Liver (tissue), 9 donors: ENCODE data around the gene NMRAL1. TPM values are rescaled to one million over a fixed set of nuclear protein-coding genes. Genes with fewer than 3 reads are reported as not detected.
A peak's percentile ranks its signal among the peaks of the same experiment; 100 is the strongest.

Source experiments
- DNase-seq: peaks from one replicate; pipeline ENCODE4 v3.0.0-alpha.2; 2017; ENCODE audit warnings: low spot score
- H3K27ac ChIP-seq, 2 donors: one replicate each; pipeline ENCODE4 v1.7.0; 2013; ENCODE audit warnings: inconsistent platforms in 2 of 2, low read length in 2 of 2, control low read depth in 1 of 2, low read depth in 1 of 2, mild to moderate bottlenecking in 1 of 2
- H3K27me3 ChIP-seq, 4 donors: one replicate each; pipeline versions ENCODE4 v1.6.1 to v1.7.0; 2013; ENCODE audit warnings: low read length in 3 of 4, inconsistent platforms in 1 of 4, mild to moderate bottlenecking in 1 of 4, moderate library complexity in 1 of 4; ENCODE audit not compliant: control insufficient read depth in 4 of 4, insufficient read depth in 4 of 4
- H3K36me3 ChIP-seq, 4 donors: one replicate each; pipeline versions ENCODE4 v1.6.1 to v1.7.0; 2013; ENCODE audit warnings: low read length in 3 of 4, mild to moderate bottlenecking in 3 of 4, low read depth in 1 of 4, moderate library complexity in 1 of 4; ENCODE audit not compliant: control insufficient read depth in 4 of 4, insufficient read depth in 3 of 4
- H3K4me1 ChIP-seq, 4 donors: one replicate each; pipeline versions ENCODE4 v1.6.1 to v1.7.0; 2013; ENCODE audit warnings: low read length in 3 of 4, mild to moderate bottlenecking in 3 of 4, moderate library complexity in 1 of 4; ENCODE audit not compliant: control insufficient read depth in 4 of 4, insufficient read depth in 4 of 4
- H3K4me3 ChIP-seq, 3 donors: one replicate each; pipeline versions ENCODE4 v1.6.1 to v1.7.0; 2013; ENCODE audit warnings: low read length in 3 of 3, control low read depth in 1 of 3, low read depth in 1 of 3, mild to moderate bottlenecking in 1 of 3
- H3K9ac ChIP-seq, 2 donors: one replicate each; pipeline ENCODE4 v1.7.0; 2013; ENCODE audit warnings: low read length in 2 of 2, mild to moderate bottlenecking in 2 of 2, moderate library complexity in 2 of 2, control low read depth in 1 of 2, low read depth in 1 of 2
- H3K9me3 ChIP-seq, 4 donors: one replicate each; pipeline versions ENCODE4 v1.6.1 to v1.7.0; 2013; ENCODE audit warnings: low read length in 3 of 4; ENCODE audit not compliant: control insufficient read depth in 4 of 4
- EGR1 ChIP-seq, 2 donors: IDR thresholded peaks; 2 replicates each; pipeline ENCODE4 v1.6.1; 2016 to 2018; ENCODE audit warnings: antibody characterized with exemption in 2 of 2, low read depth in 2 of 2
- FOXA1 ChIP-seq: IDR thresholded peaks from 2 replicates; pipeline ENCODE4 v1.6.1; 2016; ENCODE audit warnings: antibody characterized with exemption
- FOXA2 ChIP-seq: IDR thresholded peaks from 2 replicates; pipeline ENCODE4 v1.6.1; 2016; ENCODE audit warnings: antibody characterized with exemption
- GABPA ChIP-seq, 2 donors: IDR thresholded peaks in 1 of 2; conservative IDR thresholded peaks in 1 of 2; 2 replicates each; pipeline ENCODE4 v1.6.1; 2016; ENCODE audit warnings: antibody characterized with exemption in 2 of 2, mild to moderate bottlenecking in 1 of 2, moderate library complexity in 1 of 2
- HNF4A ChIP-seq, 2 donors: conservative IDR thresholded peaks; 2 replicates each; pipeline ENCODE4 v1.6.1; 2016; ENCODE audit warnings: antibody characterized with exemption in 2 of 2, mild to moderate bottlenecking in 2 of 2
- HNF4G ChIP-seq: IDR thresholded peaks from 2 replicates; pipeline ENCODE4 v1.6.1; 2016; ENCODE audit warnings: antibody characterized with exemption
- JUND ChIP-seq, 2 donors: IDR thresholded peaks; 2 replicates each; pipeline ENCODE4 v1.6.1; 2016; ENCODE audit warnings: antibody characterized with exemption in 2 of 2
- NR2F2 ChIP-seq: IDR thresholded peaks from 2 replicates; pipeline ENCODE4 v1.6.1; 2016; ENCODE audit warnings: antibody characterized with exemption
- RAD21 ChIP-seq, 2 donors: IDR thresholded peaks; 2 replicates each; pipeline ENCODE4 v1.6.1; 2016; ENCODE audit warnings: antibody characterized with exemption in 2 of 2, mild to moderate bottlenecking in 2 of 2
- RXRA ChIP-seq, 2 donors: IDR thresholded peaks; 2 replicates each; pipeline ENCODE4 v1.6.1; 2017 to 2018; ENCODE audit warnings: antibody characterized with exemption in 2 of 2, mild to moderate bottlenecking in 1 of 2
- SP1 ChIP-seq: IDR thresholded peaks from 2 replicates; pipeline ENCODE4 v1.6.1; 2018; ENCODE audit warnings: antibody characterized with exemption, mild to moderate bottlenecking
- TAF1 ChIP-seq: conservative IDR thresholded peaks from 2 replicates; pipeline ENCODE4 v1.6.1; 2016; ENCODE audit warnings: antibody characterized with exemption, mild to moderate bottlenecking
- YY1 ChIP-seq: IDR thresholded peaks from 2 replicates; pipeline ENCODE4 v1.6.1; 2016; ENCODE audit warnings: antibody characterized with exemption, mild to moderate bottlenecking
- WGBS: extraction: QIAGEN DNeasy Blood & Tissue Kit; methylation state at CpG from one replicate; pipeline ENCODE4 v1.1.7; 2013; 5-methylcytosine and 5-hydroxymethylcytosine counted together
- polyA plus RNA-seq, 2 donors: library from polyadenylated mRNA; stranded (reverse) in 1 of 2; unstranded in 1 of 2; fragments of 200-250 nt in 1 of 2; fragments of >200 nt in 1 of 2; fragmentation: Nextera tagmentation in 1 of 2; extraction: Ambion mirVana in 1 of 2; gene quantifications; one replicate each; pipeline versions ENCODE4 v1.2.1 to v1.2.3, GENCODE V29; 2013 to 2015
- total RNA-seq, 2 donors: library from RNA; depleted of rRNA; stranded (reverse); fragments of >200 nt; gene quantifications; one replicate each; pipeline ENCODE4 v1.2.3, GENCODE V29; 2014
- TF ChIP-seq, protein P1 (sequence below): fragments of 150-350 bp; IDR thresholded peaks from 2 replicates; pipeline ENCODE4 v1.5.1; 2017; ENCODE audit warnings: improper control_type of control experiment, low read depth, low read length; ENCODE audit not compliant: missing input control
- TF ChIP-seq, protein P2 (sequence below): IDR thresholded peaks from 2 replicates; pipeline ENCODE4 v1.6.1; 2016; ENCODE audit warnings: antibody characterized with exemption, mild to moderate bottlenecking
- TF ChIP-seq, protein P3 (sequence below): IDR thresholded peaks from 2 replicates; pipeline ENCODE4 v1.6.1; 2016; ENCODE audit warnings: antibody characterized with exemption
- TF ChIP-seq, protein P4 (sequence below): IDR thresholded peaks from 2 replicates; pipeline ENCODE4 v1.6.1; 2016; ENCODE audit warnings: antibody characterized with exemption
- TF ChIP-seq, protein P5 (sequence below): IDR thresholded peaks from 2 replicates; pipeline ENCODE4 v1.6.1; 2016; ENCODE audit warnings: antibody characterized with exemption
- donor health status: healthy.
- donor health status: healthy.
- donor health status: healthy.
- donor health status: healthy.
- donor health status: healthy.

NMRAL1 gene
- total and polyA plus RNA-seq, 4 donors: 20.1 to 45.4 (median 28.3) TPM

DNA sequence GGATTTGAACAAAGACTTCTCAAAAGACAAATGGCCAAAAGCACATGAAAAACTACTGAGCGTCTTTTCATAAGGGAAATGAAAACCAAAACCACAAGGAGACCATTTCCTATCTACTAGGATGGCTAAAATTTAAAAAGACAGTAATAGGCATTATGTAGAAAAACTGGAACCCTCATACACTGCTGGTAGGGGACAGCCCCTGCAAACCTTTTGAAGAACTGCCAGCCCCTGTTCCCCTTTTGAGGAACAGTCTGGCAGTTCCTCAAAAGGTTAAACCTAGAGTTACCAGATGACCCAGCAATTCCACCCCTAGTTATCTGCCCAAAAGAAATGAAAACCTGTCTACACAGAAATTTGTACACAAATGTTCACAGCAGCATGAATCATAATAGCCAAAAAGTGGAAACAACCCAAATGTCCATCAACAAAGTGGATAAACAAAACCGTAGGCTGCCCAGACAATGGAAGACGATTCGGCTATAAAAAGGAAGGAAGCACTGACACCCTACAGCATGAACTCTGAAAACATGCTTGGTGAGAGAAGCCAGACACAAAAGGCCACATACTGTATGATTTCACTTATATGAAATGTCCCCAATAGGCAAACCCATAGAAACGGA is 41.3 kb upstream of the NMRAL1 start:
- no peak overlapping the region for H3K4me3 ChIP-seq

More for the DNA sequence above, 41.3 kb upstream of the NMRAL1 start:
- peaks cover 5 to 18% (median 7%) of the 10 kb centered on the region in 4 donors for H3K36me3 ChIP-seq
- peak overlapping the region in 1 of 2 donors; percentile 24 for H3K9ac ChIP-seq
- TF ChIP-seq, protein P1, sequence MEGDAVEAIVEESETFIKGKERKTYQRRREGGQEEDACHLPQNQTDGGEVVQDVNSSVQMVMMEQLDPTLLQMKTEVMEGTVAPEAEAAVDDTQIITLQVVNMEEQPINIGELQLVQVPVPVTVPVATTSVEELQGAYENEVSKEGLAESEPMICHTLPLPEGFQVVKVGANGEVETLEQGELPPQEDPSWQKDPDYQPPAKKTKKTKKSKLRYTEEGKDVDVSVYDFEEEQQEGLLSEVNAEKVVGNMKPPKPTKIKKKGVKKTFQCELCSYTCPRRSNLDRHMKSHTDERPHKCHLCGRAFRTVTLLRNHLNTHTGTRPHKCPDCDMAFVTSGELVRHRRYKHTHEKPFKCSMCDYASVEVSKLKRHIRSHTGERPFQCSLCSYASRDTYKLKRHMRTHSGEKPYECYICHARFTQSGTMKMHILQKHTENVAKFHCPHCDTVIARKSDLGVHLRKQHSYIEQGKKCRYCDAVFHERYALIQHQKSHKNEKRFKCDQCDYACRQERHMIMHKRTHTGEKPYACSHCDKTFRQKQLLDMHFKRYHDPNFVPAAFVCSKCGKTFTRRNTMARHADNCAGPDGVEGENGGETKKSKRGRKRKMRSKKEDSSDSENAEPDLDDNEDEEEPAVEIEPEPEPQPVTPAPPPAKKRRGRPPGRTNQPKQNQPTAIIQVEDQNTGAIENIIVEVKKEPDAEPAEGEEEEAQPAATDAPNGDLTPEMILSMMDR: no peak
- TF ChIP-seq JUND (IDR thresholded peaks at IDR 0.05): no peak
- TF ChIP-seq TAF1: no peak
- no peak for TF ChIP-seq FOXA1
- no peak for TF ChIP-seq SP1
- TF ChIP-seq, protein P2, sequence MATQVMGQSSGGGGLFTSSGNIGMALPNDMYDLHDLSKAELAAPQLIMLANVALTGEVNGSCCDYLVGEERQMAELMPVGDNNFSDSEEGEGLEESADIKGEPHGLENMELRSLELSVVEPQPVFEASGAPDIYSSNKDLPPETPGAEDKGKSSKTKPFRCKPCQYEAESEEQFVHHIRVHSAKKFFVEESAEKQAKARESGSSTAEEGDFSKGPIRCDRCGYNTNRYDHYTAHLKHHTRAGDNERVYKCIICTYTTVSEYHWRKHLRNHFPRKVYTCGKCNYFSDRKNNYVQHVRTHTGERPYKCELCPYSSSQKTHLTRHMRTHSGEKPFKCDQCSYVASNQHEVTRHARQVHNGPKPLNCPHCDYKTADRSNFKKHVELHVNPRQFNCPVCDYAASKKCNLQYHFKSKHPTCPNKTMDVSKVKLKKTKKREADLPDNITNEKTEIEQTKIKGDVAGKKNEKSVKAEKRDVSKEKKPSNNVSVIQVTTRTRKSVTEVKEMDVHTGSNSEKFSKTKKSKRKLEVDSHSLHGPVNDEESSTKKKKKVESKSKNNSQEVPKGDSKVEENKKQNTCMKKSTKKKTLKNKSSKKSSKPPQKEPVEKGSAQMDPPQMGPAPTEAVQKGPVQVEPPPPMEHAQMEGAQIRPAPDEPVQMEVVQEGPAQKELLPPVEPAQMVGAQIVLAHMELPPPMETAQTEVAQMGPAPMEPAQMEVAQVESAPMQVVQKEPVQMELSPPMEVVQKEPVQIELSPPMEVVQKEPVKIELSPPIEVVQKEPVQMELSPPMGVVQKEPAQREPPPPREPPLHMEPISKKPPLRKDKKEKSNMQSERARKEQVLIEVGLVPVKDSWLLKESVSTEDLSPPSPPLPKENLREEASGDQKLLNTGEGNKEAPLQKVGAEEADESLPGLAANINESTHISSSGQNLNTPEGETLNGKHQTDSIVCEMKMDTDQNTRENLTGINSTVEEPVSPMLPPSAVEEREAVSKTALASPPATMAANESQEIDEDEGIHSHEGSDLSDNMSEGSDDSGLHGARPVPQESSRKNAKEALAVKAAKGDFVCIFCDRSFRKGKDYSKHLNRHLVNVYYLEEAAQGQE: no peak
- TF ChIP-seq, protein P3, sequence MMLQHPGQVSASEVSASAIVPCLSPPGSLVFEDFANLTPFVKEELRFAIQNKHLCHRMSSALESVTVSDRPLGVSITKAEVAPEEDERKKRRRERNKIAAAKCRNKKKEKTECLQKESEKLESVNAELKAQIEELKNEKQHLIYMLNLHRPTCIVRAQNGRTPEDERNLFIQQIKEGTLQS: no peak
- TF ChIP-seq GABPA (IDR thresholded peaks at IDR 0.05 in 1 of 2, conservative IDR thresholded peaks at IDR 0.05 in 1 of 2): no peak
- TF ChIP-seq NR2F2: no peak
- TF ChIP-seq HNF4G: no peak
- TF ChIP-seq, protein P4, sequence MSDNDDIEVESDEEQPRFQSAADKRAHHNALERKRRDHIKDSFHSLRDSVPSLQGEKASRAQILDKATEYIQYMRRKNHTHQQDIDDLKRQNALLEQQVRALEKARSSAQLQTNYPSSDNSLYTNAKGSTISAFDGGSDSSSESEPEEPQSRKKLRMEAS: no peak
- TF ChIP-seq HNF4A (conservative IDR thresholded peaks at IDR 0.05): no peak
- TF ChIP-seq, protein P5, sequence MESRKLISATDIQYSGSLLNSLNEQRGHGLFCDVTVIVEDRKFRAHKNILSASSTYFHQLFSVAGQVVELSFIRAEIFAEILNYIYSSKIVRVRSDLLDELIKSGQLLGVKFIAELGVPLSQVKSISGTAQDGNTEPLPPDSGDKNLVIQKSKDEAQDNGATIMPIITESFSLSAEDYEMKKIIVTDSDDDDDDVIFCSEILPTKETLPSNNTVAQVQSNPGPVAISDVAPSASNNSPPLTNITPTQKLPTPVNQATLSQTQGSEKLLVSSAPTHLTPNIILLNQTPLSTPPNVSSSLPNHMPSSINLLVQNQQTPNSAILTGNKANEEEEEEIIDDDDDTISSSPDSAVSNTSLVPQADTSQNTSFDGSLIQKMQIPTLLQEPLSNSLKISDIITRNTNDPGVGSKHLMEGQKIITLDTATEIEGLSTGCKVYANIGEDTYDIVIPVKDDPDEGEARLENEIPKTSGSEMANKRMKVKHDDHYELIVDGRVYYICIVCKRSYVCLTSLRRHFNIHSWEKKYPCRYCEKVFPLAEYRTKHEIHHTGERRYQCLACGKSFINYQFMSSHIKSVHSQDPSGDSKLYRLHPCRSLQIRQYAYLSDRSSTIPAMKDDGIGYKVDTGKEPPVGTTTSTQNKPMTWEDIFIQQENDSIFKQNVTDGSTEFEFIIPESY: no peak
- TF ChIP-seq RXRA (IDR thresholded peaks at IDR 0.05): no peak
- TF ChIP-seq YY1: no peak
- TF ChIP-seq FOXA2: no peak
- no peak for TF ChIP-seq EGR1 (IDR thresholded peaks at IDR 0.05; ENCODE audit: low read depth in 2 of 2)
- no peak for TF ChIP-seq RAD21 (IDR thresholded peaks at IDR 0.05)
- no peak for DNase-seq
- peaks cover 0 to 14% (median 5%) of the 10 kb centered on the region in 4 donors for H3K4me1 ChIP-seq
- peak overlapping the region in 1 of 2 donors; percentile 27 for H3K27ac ChIP-seq
- no peaks in the 10 kb centered on the region for H3K9me3 ChIP-seq
- no peaks in the 10 kb centered on the region for H3K27me3 ChIP-seq
- WGBS: 62% methylated on average over 5 of the region's 5 CpGs
